Activated CD4-positive, alpha-beta T cell treated with anti-CD3 and anti-CD28 coated beads, Interleukin-2, Interleukin-4, amounts not matched to agents 100 ng/mL and 50 ng/mL, durations not matched to agents 16 hours and 8 hours (primary cell): Measurements from ENCODE around the gene TUBG2.
"Not testable (repeated sequence)": the region's sequence is repeated elsewhere in the genome, so short reads cannot be mapped to it uniquely, and the experiment has no call there.

Experiments used
- DNase-seq: peaks from one replicate; pipeline ENCODE4 v3.0.0-alpha.2; 2020; ENCODE audit warnings: low spot score

Gene TUBG2

DNA sequence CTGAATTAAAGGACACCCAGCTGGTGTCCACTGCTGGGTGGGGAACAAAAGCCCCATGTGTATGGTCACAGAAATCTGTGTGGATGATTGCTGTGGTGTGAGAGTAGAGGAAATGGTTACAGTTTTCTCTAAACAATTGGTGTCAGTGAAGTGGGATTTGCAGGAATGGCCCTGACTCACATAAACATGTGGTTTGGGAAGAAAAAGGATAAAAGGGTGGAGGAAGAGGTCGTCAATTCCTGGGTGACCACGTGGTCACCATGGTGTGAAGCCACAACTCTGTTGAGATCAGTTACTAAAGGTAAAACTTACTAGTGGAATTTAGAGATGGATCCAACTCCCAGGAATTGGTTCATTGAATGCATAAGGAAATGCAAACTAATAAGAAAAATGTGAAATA lies 3.6 kb upstream of the TUBG2 start:
- no peak for DNase-seq

DNA sequence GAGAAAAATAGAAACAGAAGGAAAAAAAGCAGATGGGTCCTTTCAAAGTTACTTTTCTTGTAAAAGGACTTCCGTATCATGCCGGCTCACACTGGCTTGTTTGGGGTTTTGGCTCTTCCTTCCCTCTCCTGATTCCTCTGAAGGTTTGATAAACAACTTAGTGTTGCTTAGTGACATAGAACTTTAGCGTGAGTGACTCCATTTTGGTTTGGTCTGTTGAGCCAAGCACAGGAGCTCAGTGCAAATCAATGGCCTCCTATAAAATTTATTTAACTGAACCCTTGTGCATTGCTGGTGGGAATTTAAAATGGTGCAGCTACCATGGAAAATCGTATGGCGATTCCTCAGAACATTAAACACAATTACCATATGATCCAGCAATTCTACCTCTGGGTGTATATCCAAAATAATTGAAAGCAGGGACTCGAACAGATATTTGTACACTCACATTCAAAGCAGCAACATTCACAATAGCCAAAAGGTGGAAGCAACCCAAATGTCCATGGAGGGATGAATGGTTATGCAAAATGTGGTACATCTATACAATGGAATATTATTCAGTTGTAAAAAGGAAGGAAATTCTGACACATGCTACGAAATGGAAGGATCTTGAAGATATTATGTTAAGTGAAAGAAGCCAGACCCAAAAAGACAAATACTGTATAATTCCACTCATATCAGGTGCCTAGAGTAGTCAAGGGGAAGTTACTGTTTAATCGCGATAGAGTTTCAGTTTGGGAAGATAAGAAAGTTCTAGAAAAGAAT lies 1.1 kb upstream of the TUBG2 start:
- no peak for DNase-seq

DNA sequence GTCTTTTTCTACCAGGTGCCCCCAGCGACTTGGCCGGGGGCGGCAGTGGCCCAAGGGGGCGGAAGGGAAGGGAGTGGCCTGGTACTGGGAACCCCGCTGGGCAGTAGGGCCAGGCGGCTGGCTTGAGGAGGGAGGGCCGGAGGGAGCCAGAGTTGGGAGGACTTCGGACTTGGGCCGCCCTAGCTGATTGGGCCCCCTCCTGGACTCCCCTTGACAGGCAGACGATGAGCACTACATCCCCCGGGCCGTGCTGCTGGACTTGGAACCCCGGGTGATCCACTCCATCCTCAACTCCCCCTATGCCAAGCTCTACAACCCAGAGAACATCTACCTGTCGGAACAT lies 819 bp downstream of the TUBG2 start:
- not testable (repeated sequence) for DNase-seq

DNA sequence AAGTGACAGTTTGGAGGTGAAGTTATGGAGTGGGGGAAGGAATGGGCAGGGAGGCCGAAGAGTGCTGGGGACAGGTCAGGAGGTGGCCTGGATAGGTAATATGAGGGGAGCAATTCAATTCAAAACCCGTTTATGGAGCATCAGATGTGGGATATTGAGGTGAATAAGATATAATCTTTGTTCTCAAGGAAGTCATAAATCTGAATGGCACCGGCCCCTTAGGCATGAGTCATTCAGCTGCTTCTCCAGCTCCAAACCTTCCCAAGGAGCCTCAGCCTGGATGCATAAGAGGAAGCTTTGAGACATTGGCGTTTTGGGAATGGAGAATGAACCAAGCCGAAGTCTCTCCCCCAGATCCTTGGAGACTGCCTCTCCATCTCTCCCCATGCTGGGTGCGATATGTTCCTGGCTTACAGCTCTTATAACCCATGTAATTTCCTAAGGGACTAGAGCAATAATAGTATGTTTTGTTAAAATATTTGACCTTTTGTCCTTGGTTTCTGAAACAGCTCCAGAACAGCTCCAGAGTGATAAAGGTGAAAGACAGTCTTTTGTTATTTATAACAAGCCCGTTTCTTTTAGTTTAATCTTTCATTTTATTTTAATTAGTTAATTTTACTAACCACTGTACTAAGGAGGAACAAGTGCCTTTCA lies 1.7 kb downstream of the TUBG2 start:
- no peak for DNase-seq

DNA sequence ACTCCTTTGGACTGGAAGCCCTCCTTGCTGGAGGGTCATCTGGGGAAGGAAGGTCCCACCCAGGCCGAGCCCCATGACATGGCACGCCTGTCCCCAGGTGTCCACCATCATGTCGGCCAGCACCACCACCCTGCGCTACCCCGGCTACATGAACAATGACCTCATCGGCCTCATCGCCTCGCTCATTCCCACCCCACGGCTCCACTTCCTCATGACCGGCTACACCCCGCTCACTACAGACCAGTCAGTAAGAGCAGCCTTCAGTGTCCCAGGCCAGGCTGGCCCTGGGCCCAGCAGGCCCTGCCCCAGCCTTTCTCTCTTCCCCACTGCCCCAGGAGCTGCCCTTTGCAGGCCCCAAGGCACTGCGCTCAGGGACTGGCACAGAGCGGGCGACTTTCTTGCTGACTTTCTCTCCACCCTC lies 6.5 kb downstream of the TUBG2 start:
- no peak for DNase-seq

DNA sequence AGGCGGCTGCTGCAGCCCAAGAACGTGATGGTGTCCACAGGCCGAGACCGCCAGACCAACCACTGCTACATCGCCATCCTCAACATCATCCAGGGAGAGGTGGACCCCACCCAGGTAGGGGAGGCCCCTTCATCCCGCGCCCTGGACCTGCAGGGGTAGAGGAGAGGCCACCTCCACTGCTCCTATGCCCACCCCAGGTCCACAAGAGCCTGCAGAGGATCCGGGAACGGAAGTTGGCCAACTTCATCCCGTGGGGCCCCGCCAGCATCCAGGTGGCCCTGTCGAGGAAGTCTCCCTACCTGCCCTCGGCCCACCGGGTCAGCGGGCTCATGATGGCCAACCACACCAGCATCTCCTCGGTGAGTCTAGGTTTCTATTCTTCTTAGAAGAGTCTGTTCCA lies 7.0 kb downstream of the TUBG2 start:
- DNase-seq, result not testable (repeated sequence)

DNA sequence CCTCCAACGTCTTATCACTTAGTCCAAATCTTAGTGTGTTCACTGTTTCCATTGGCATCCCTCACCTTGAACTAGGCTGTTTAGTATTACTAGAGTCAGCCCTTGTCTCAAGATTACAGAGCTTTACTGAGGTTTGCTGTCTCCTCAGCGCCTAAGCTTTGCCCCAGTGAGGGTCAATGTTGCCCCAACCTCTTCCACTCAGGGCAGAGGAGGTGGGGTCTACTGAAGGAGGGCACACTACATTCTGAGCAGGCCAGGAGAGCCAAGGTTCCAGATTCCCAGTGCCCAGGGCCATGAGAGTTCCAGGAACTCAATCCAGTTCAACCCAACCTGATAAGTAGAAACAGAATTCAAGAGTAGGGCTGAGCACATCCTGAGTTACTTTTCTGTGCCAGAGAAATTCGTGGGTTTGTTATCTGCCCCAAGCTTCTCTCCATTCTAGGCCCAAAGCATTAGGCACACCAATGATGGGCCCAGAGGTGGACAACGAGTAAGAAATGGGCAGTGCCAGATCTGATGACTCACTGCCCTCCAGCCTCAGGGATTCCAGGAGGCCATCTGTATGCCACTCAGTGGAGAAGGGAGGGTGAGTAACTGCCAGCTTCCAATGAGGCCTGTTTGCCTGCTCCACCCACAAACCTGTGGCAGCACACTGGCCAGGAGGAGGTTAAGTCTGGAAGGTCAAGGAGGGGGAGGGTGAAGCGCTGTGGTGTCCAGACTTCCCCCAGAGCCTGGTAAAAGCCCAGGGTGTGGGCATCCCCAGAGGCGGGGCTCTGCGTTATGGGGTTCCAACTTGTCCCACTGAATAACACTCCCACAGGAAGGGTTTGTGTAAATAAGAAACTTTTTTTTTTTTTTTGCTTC lies 8.2 kb downstream of the TUBG2 start:
- no peak for DNase-seq

DNA sequence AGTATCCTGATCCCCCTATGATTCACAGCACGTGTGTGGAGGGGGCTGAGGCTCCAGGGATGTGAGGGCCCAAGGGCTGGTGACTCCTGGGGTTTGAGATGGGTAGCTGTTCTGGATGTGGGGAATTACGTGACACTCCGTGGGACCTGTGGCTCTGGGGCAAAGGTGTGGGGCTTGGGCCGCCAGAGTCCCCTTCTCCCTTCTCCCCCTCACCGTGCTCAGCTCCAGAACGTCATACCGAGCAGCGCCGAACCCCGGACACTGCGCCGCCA lies 10.6 kb downstream of the TUBG2 start:
- no peak for DNase-seq

DNA sequence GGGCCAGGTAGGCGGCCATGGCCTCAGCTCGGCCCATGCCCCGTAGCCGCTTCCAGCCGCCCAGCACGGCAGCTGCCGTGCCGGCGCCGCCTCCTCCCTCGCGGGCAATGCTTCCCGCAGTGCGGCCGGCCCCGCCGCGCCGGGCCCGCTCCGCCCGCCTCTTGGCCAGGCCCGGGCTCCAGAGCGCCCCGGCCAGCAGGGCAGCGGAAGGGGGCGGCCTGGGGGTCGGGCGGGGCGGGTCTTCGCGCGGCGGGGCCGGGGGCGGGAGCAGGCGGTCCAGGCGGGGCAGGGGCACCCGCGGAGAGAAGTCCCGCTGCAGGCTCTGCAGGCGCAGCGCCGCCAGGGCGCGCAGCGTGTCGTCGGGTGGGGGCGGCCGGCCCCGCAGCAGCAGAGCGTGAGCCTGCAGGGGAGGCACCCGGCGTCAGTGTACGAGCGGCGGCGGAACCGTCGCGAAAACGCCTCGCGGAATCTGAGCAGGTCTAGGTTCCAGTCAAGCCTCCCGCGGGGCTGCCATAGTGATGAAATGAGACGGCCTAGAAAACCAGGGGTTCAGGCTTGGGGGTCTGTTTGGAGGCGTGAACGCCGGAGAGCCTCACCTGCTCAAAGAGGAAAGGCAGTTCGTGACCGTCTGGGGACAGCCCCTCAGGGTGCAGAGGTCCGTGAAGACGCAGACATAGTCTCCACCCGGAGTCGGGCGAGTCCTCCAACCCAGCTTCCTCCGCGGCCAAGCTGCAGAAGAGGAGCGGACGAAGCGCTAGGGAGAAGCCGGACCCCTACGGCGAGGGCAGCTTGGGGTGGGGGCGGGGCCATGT lies 11.1 kb downstream of the TUBG2 start:
- DNase-seq, result no peak

DNA sequence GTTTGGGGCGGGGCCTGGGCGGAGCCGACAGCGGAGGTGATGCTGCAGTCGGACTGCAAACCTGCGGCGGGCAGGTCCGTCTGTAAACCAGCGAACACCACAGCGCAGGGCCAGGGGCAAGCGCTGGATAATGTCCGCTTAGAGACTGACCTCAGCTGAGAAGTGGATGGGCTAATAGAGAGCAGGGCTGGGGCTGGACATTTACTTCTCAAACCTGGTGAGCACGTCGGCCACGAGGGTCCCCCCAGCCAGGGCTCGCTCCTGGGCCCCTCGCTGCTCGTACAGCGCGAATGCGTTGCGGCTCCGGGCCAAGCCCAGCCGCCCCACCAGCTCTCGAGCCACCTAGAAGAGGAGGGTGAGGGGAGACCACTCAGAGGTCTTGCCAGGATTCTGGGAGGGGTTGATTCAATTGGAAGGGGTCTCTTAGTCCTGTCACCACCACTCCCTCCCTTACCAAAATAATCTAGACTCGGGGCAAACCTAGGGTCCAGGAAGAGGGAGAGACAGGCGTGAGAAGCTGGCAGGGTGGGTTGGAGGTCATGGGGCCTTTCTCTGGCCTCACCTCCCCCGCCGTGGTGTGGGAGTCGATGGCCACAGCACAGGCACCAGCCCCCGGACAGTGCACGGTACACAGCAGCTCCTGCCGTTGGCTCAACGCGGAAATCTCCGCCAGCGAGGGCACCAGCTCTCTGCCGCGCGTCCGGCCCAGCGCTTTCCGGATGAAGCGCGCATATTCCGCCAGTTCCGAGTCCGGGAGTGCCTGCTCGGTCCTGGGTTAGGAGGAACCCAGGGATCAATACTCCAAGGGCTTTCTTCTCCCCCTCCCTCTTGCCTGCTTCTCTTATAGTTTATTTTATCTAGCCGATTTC lies 11.9 kb downstream of the TUBG2 start:
- DNase-seq, result no peak

DNA sequence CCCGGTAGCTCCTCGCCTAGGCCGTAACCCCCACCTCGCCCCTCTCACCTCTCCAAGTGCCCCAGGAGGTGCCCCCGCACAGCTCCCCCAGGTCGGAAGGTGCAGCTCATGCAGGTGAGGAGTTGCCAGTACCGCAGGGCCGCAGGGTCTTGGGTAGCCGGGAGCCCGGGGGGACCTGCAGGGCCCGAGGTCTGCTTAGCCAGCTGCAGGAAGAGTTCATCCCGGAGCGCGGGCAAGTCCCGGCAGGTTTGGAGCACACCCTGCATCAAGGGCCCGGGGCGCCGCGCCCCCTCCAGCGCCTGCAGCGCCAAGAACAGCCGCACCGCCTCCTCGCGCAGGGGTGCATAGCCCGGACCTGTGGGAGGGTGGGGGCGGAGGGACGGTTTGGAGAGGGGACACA lies 13.0 kb downstream of the TUBG2 start:
- no peak for DNase-seq

DNA sequence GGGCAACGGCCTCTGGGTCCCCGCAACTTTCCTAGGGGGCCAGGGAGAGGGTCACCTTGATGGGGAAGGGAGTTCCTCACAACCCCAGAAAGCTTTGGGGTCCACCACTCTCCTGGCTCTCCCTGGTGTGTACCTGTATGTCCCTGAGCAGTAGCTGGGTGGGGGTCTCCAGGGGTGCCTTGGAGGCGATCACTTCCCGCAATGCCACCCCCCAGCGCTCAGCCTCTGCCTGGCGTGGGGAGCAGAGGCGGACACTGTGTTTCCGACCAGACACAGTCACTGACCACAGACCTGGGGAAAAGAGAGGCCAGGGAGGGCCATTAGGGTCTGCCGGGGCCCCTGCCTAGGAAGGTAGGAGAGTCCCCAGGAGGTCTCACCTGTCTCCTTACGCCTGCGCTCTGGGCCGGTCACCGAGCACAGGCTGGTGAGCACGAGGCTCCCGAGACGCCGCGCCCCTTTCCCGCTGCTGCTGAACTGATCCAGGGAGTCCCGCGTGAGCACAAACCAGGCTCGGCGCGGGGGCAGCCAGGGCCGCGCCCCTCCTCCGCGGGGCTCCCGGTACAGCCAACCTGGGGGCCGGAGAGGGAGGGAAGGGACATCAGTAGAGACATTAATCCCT lies 14.3 kb downstream of the TUBG2 start:
- DNase-seq, result no peak

DNA sequence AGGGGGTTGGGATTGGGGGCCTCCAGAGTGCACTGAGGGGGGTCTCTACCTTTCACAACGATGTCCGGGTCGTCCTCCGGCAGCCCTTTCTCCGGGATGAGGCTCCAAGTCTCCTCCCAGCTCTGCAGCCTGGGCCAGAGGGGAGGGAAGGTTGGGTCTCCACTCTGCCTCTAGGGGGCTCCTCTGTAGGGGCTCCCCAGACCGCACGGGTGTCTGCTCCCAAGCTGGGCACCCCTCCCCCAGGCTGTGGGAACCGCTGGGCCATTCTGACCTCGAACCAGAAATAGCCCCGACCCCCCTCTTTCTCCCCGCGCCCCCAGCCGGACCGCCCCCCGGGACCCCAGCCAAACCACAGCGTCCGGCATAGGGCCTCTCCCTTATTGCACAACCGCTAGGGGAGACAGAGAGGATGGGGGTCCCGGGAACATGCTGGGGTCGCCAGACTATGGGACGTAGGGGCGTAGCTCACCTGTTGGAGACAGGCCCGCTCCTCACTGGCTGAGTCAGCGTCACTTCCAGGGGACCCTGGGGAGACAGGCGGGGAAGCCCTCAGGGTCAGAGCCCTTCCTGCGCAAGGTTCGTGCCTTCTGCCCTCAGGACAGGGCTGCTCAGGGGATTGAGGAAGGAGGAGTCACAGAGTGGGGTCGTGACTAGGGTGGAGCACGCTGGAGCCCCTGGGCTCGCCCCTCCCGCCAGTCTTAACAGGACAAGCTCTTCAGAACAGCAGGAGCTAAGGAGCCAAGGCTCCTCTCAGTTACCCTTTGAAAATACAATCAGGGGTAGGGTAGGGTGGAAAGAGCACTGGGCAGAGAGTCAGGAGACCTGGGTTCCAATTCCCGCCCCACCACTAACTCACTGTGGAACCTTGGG lies 15.0 kb downstream of the TUBG2 start:
- no peak for DNase-seq

DNA sequence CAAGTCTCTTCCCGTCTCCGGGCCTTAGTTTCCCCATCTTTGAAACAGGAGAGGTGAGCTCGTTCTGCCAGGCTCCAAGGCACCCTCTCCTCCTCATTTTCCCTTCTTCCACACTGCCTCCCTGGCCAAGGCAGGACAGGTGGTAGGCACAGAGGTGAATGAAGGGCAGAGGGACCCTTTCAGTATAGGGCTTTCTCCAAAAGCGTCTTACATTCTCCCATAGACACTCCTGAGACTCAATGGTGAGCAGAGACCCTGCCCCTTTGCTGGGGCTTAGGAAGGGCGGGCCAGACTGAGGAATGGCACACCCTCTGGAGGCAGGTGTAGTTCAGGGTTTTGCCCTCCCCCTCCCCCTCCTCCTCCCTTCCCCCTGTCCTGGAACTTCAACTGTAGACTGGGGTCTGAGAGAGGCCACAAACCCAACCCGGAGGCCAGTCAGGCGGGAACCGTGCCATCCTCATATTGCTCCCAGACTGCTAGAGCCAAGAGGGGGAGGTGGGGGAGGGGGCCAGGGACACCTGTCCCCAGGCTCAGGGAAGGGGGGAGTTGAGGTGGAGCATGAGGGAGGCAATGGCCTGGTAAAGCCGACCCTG lies 15.8 kb downstream of the TUBG2 start:
- no peak for DNase-seq

DNA sequence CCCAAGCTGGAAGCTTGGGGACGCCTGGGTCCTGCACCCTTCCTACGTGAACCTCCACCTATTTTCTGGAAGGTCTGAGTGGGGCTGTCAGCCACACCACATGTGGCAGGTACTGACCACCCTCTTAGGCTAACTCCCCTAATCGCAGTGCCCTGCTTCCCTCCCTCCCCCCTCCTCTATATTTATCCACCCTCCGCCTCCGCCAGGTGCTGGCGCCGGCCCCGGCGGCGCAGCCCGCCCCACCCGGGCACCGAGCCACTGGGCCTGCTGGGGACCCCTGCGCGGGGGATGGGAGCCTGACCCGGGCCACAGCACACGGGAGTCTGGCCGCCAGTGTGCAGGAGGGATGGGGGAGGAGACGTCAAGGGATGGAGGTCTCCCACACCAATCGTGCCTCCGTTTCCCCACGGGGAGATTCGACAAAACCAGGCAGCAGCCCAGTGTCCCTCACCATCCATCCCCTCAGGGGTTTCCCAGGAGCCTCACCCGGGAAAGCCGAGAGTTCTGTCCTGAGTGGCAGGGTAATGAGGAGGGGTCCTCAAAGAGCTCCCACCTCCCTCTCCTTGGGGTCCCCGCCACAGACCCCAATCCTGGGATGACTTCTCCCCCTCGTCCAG lies 16.4 kb downstream of the TUBG2 start:
- DNase-seq, result no peak

DNA sequence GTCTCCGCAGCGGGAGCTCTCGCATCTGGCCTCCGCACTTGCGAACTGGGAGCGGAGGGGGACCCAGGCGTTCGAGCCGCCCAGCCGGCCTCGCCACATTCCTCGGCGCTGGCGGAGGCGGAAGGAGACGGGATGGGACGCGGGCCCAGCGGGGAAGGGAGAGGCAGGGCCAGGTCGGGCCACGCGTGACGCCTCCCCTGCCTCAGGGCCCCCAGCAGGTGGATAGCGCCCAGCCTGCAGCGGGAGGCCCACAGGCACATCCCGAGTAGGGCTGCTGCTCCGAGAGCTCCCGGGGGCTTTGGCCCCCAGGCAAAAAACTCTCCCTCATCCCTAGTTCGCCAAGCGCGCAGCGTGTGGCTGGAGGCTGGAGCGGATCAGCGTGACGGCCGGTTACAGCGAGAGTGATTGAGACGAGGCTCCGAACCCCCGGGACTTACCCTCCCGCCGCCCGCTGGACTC lies 16.9 kb downstream of the TUBG2 start:
- DNase-seq, result no peak

DNA sequence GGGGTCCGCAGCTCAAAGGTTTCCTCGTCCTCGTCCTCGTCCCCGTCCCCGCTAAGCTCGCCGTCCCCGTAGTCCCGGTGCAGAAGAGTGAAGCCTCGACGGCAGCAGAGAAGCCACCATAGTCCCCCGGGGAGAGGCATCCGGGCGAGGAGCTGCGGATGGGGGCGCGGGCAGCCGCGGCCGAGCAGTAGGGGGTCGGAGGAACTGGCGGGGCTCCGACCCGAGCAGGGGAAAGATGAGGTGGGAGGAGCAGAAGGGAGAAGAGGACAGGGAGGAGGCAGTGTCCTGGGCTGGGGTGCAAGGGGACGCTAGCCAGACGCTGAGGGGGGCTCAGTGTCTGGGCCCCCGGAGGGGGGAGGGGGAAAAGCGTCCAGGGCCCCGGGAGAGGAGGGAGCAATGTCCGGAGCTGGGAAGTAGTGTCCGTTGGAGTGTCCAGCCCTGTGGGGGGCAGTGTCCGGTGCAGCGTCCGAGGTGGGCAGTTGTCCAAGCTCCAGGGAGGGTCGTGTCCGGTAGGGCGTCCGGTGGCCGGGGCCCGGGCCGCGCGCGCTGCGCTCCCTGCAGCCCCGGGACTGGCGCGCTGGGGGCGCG lies 17.4 kb downstream of the TUBG2 start, which contains the start of gene PLEKHH3:
TSS of gene PLEKHH3 (minus strand) at position 571 of the 588 bp plus-strand sequence. CDS start at position 140, 431 bp downstream.
- DNase-seq, result no peak
